Measurements from ENCODE around the gene CIB2.

CIB2 gene

GRCh38 chr15:78057803-78058202 lies 73.4 kb downstream of the CIB2 start:
- Histone ChIP-seq H3K27me3 (no peaks in the 10 kb centered on the region), H3K4me3 (ENCODE audit: low read depth in 1 of 2, low read length in 1 of 2) (no peak overlapping the region), H3K4me1 (ENCODE audit: control insufficient read depth in 1 of 2, insufficient read depth in 1 of 2, low read depth in 1 of 2, low read length in 1 of 2) (peaks cover 65 to 81% of the 10 kb centered on the region in 2 experiments), H3K36me3 (peaks cover 7% of the 10 kb centered on the region), H3K27ac (peak overlapping the region; percentile 79), H3K9me3 (no peaks in the 10 kb centered on the region)
- TF ChIP-seq CTCF (IDR thresholded peaks at IDR 0.05) = no peak

DNA sequence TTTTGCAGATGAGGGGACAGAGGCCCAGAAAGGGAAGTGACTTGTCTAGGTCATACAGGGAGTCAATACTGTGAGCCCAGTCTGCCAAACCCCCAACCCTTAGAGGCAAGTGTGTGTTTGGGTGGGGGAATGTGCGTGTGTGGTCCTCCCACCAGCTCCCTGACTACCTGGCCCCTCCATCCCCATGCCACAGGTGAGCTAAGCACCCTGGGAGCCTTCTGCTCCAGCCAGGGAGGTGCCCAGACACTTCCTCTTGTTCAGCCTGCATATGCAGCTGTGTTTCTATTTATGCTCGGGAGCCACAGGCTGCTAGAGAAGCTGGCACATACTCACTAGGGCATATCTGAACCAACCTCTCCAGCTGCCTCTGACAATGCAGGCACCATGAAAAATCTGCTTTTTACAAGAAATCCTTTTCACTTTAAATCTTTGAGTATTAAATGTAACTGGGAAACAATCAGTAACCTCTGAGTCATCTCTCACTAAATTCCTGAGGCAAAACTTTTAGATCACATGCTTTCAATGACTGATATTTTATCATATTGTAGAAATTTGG lies 74.5 kb downstream of the CIB2 start:
- H3K4me3 ChIP-seq (ENCODE audit: low read depth in 1 of 2, low read length in 1 of 2) = peak overlapping the region in 1 of 2 experiments; percentile 19
- H3K36me3 ChIP-seq = peaks cover 7% of the 10 kb centered on the region
- peak overlapping the region; percentile 79 for H3K27ac ChIP-seq
- TF ChIP-seq CTCF (IDR thresholded peaks at IDR 0.05) = no peak
- no peaks in the 10 kb centered on the region for H3K27me3 ChIP-seq
- no peaks in the 10 kb centered on the region for H3K9me3 ChIP-seq
- peaks cover 65 to 81% of the 10 kb centered on the region in 2 experiments for H3K4me1 ChIP-seq (ENCODE audit: control insufficient read depth in 1 of 2, insufficient read depth in 1 of 2, low read depth in 1 of 2, low read length in 1 of 2)

DNA sequence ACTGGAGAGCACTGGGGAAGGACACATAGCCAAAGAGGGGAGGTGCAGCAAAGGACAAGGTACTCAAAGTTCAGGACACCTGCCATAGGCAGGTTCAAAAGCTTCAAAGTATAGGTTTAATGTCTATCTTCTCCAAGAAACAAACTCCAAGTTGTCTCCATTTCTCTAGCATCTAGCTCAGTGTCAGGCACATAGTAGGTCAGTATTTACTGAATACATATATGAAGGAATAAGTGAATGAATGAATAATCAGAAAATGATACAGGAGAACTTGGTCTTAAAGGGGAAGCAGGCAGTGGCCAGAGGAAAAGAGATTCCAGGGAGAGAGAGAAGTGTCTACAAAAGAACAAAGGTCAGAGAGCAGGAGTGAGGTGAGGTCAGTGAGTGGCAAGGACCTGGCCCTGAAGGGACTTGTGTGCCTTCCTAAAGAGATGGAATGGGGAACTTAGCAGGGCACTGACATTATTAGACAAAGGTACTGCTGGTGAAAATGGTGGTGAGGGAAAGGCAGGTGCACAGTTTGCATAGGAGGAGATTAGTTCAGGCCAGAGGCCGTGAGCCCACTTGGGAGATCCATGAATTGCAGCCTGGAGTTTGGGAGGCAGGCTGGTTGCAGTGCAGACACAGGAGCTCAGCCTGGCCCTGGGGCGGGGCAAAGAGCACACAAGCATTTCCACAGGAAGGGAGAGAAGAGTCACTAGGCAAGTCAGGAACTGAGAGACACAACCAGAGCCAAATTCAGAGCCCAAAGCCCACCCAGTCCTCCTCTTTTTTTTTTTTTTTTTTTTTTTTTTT lies 75.1 kb downstream of the CIB2 start:
- H3K9me3 ChIP-seq = no peaks in the 10 kb centered on the region
- TF ChIP-seq CTCF (IDR thresholded peaks at IDR 0.05) = no peak
- no peaks in the 10 kb centered on the region for H3K27me3 ChIP-seq
- H3K36me3 ChIP-seq = peaks cover 7% of the 10 kb centered on the region
- H3K4me1 ChIP-seq (ENCODE audit: control insufficient read depth in 1 of 2, insufficient read depth in 1 of 2, low read depth in 1 of 2, low read length in 1 of 2) = peaks cover 70 to 82% of the 10 kb centered on the region in 2 experiments
- peak overlapping the region; percentile 79 for H3K27ac ChIP-seq
- H3K4me3 ChIP-seq (ENCODE audit: low read depth in 1 of 2, low read length in 1 of 2) = no peak overlapping the region

GRCh38 chr15:78054966-78055365 lies 76.3 kb downstream of the CIB2 start:
- TF ChIP-seq CTCF (IDR thresholded peaks at IDR 0.05) = no peak
- peaks cover 7% of the 10 kb centered on the region for H3K36me3 ChIP-seq
- H3K27me3 ChIP-seq = no peaks in the 10 kb centered on the region
- H3K4me3 ChIP-seq (ENCODE audit: low read depth in 1 of 2, low read length in 1 of 2) = no peak overlapping the region
- H3K27ac ChIP-seq = no peak overlapping the region
- H3K9me3 ChIP-seq = no peaks in the 10 kb centered on the region
- peaks cover 81 to 91% of the 10 kb centered on the region in 2 experiments for H3K4me1 ChIP-seq (ENCODE audit: control insufficient read depth in 1 of 2, insufficient read depth in 1 of 2, low read depth in 1 of 2, low read length in 1 of 2)
